IPS-18c (cell line): ENCODE results near the gene NAA38.
"Not testable (repeated sequence)": the region's sequence is repeated elsewhere in the genome, so short reads cannot be mapped to it uniquely, and the experiment has no call there.

Experiments used
- H3K4me3 ChIP-seq: 2 replicates; pipeline ENCODE4 v1.7.0; 2013; ENCODE audit warnings: low read depth, mild to moderate bottlenecking, low read length, moderate library complexity; ENCODE audit not compliant: insufficient read depth
- H3K9me3 ChIP-seq: one replicate; pipeline ENCODE4 v1.6.1; 2013; ENCODE audit warnings: mild to moderate bottlenecking, low read length, moderate library complexity; ENCODE audit not compliant: control insufficient read depth, insufficient read depth

Gene NAA38

DNA sequence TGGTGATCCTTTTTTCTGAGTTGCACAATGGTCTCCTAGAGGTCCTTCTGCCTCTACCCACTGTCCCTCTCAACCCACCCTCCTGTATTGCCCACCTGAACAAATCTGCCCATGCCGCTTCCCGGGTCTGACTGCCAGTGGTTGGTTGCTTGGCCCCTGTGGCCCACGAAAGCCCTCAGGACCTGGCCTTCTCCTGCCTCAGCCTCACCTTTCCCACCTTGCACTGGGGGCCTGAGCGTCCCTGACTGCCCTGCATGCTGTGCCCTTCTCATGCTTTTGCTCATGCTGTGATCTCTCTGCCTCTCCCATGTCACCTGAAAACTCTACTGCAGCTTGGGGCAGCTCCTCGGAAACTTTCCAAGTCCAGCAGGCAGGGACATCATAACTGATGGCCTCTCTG, 37.1 kb downstream of the NAA38 start:
- Histone ChIP-seq H3K4me3 (no peak overlapping the region), H3K9me3 (peaks cover 2% of the 10 kb centered on the region)

DNA sequence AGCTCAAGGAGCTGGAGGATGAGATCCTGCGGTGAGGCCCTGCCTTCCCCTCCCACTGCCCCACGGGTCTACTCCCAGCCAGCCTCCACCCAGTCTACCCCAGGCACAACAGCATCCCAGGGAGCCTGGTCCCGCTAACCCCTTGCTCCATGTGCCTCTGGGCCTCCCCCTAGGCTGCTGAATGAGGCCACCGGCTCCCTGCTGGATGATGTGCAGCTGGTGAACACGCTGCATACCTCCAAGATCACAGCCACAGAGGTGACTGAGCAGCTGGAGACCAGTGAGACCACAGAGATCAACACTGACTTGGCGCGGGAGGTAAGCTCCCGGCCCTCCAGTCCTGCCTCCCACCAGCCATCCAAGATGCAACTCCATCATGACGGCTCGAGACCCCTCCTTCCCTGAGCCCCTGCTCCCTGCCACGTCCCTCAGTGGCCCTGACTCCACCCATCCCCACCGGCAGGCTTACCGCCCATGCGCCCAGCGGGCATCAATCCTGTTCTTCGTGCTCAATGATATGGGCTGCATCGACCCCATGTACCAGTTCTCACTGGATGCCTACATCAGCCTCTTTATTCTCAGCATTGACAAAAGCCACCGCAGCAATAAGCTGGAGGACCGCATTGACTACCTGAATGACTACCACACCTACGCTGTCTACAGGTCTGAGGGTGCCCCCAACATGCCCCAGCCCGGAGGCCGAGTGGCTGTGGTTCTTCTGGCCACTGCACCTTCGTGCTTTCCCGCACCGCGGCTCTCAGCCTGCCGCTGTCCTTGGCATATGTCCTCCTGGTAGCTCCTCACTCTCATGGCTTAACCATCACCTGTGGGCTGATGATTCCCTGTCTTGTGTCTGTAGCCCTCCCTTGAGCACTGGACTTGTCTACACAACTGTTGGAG, 38.4 kb downstream of the NAA38 start:
- no peaks in the 10 kb centered on the region for H3K9me3 ChIP-seq
- H3K4me3 ChIP-seq, result no peak overlapping the region

DNA sequence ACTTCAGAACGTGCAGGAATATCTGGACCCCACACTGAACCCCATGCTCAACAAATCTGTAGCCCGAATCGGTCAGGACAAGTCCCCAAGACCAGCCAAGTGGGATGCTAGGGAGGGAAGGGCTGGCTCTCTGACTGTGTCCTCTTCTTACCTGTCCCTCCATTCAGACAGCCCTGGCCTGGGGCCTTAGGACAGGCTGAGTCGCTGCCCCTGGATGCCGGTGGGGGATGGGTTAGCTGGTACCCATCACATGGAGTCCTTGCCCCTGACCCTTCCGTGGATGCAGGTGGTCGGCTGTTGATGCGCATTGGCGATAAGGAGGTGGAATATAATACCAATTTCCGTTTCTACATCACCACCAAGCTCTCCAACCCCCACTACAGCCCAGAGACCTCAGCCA, 39.3 kb downstream of the NAA38 start:
- Histone ChIP-seq H3K9me3 (no peaks in the 10 kb centered on the region), H3K4me3 (no peak overlapping the region)

DNA sequence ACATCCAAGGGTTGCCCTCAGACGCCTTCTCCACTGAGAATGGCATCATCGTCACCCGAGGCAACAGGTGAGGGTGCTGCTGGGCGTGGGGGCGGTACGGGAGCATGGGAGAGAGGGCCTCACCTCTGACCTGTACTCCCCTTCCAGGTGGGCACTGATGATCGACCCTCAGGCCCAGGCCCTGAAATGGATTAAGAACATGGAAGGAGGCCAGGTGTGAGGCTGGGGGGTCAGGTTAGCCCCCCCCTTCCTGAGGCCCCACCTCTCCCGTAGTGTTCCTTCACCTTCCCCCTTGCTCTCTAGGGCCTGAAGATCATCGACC, 39.8 kb downstream of the NAA38 start:
- Histone ChIP-seq H3K4me3 (no peak overlapping the region), H3K9me3 (no peaks in the 10 kb centered on the region)

DNA sequence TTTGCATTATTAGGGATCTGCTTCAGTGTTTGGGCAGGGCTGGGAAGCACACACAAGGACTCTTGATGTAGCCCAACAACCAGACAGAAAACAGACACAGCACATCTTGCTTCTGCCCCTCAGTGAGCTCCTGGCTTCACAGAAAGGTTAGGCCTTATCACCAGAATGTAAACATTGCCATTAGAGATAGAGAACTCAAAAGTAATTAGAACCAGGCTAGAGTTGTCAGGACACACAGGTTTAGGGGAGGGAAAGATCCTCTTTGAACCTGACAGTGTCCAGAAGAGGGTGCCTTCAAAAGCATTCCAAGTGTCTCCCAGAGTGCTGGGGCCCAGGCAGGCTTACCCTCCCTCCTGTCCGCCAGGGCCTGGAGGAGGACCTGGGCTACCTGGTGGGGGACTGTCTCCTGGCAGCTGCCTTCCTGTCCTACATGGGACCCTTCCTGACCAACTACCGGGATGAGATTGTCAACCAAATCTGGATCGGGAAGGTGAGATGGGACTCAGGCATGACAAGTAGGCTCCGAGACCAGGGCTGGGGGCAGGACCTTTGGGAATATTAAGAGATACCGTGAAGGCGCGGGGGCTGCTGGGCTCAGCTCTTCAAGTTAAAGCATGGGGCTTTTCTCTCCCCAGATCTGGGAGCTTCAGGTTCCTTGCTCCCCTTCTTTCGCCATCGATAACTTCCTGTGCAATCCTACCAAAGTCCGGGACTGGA, 40.3 kb downstream of the NAA38 start:
- no peak overlapping the region for H3K4me3 ChIP-seq
- H3K9me3 ChIP-seq, result no peaks in the 10 kb centered on the region

DNA sequence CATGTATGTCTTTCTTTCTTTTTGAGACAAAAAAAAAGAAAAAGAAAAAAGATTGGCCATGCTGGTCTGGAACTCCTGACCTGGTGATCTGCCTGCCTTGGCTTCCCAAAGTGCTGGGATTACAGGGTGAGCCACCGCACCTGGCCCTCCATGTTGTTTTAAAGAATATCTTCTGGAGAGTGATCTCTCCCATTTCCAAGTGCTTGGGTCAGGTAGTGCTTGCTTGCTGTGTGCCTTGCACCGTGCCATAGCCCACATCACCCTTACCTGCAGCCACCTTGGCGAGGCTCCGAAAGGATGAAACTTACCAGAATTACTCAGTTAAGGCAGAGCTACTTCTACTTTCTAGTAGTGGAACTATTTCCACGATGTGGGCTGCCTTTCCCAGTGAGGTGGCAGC, 42.4 kb downstream of the NAA38 start:
- Histone ChIP-seq H3K4me3 (no peak overlapping the region), H3K9me3 (no peaks in the 10 kb centered on the region)

DNA sequence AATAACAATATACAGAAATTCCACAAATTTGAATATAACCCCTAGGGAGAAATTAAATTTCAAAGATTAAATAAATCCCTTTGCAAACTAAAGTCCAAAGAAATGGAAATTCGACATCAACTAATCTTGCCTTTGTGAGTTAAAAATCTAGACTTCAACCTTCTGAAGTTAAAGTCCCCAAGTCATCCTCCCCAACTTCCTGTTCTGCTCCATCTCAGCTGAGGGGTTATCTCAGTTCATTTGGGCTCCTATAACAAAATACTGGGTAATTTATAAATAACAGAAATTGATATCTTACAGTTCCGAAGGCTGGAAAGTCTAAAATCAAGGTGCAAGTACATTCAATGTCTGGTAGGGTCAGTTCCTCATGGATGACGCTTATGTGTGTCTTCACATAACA, 46.1 kb downstream of the NAA38 start:
- Histone ChIP-seq H3K4me3 (no peak overlapping the region), H3K9me3 (no peaks in the 10 kb centered on the region)

DNA sequence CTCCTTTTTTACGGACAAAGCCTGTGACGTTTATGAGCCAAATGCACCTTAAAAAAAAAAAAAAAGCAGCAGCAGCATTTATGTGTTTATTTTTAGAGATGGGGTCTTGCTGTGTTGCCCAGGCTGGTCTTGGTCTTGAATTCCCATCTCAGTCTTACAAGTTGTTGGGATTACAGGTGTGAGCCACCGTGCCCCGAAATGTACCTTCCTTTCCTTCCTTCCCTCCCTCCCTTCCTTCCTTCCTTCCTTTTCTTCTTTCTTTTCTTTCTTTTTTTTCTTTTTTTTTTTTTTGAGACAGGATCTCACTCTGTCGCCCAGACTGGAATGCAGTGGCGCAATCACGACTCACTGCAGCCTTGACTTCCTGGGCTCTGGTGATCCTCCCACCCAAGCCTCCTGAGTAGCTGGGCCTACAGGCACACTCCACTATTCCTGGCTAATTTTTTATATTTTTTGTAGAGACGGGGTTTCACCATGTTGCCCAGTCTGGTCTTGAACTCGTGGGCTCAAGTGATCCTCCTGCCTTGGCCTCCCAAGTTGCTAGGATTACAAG, 47.5 kb downstream of the NAA38 start:
- H3K4me3 ChIP-seq, H3K9me3 ChIP-seq: not testable (repeated sequence)

DNA sequence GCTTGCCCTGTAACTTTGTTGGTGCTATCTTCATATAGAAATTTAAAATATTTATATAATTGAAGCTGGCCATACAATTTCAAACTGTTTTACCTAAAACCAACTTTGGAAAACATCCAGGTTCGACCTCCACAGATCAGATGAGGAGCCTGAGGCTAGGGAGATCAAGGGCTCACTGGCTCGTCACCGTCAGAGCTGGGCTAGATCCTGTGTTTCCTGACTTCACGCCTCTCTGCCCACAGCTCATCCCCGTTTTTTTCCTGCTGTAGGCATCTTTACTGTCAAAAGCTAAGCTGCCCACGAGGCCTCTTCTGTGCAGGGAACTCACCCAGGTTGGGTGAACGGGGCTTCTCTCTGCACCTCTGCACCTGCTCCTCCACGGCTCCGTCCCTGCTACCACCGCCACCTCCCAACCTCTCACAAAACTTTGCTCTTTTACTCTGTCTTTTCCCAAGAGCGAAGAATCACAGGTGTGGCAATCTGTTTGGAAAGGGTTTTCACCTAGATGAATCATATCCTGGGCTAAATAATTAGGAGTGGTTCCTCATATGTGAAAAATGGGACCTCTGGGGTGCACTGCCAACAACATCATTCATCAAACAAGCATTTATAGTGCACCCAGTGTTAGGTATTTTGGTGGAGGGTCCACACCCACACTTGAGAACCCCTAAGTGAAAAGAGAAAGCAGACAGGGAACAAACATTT, 48.1 kb downstream of the NAA38 start:
- Histone ChIP-seq H3K9me3 (no peaks in the 10 kb centered on the region), H3K4me3 (no peak overlapping the region)

DNA sequence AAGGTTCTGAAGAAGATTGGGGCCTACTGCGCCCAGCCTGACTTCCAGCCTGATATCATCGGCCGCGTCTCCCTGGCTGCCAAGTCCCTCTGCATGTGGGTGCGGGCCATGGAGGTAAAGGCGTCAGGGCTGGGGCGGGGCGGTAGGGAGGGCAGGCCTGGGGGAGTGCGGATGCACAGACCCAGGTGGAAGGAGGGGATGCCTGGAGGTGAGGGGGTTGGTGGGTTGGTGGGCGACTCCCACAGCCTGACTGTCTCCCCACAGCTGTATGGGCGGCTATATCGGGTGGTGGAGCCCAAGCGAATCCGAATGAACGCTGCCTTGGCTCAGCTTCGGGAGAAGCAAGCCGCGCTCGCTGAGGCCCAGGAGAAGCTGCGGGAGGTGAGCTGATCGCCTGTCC, 50.2 kb downstream of the NAA38 start:
- Histone ChIP-seq H3K9me3 (no peaks in the 10 kb centered on the region), H3K4me3 (no peak overlapping the region)
